HG03354 (cell line): ENCODE data around the gene CXADR.

ENCODE experiments used
- ATAC-seq: cut with Tn5 transposase; IDR thresholded peaks from one replicate; pipeline ENCODE4 v1.9.1; 2021; ENCODE audit warnings: mild to moderate bottlenecking; ENCODE audit not compliant: unreplicated experiment, poor library complexity, severe bottlenecking

Gene CXADR

DNA sequence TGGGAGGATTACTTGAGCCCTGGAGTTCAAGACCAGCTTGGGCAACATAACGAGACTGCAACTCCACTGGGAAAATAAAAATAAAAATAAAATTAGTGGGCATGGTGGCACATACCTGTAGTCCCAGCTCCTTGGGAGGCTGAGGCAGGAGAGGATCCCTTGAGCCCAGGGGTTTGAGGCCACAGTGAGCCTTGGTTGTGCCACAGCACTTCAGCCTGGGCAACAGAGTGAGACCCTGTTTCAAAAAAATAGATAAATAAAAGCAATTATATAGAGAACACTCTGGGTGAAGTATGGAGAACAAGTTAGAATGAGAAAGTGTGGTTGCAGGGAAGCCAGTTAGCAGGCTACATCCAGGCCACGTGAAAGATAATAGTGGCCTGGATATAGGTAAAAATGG is 25.7 kb downstream of the CXADR start:
- ATAC-seq: no peak

DNA sequence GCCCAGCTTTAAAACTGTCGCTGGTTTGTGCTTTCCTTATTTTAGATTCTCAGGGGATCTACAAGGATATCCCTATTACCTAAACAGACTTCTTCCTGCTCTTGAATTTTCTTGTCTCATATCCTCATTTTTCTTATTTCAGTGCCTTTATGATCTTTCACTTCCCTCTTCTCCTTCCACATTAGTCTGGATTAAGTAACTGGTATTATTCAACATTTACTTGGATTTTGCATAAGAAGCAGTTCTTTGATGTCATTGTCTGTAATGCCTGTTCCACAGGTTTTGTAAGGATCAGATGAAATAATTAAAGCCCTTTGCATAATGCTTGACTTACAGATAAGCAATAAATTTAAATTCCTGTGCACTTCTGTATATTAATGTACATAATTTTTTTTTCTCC is 26.5 kb downstream of the CXADR start:
- no peak for ATAC-seq

DNA sequence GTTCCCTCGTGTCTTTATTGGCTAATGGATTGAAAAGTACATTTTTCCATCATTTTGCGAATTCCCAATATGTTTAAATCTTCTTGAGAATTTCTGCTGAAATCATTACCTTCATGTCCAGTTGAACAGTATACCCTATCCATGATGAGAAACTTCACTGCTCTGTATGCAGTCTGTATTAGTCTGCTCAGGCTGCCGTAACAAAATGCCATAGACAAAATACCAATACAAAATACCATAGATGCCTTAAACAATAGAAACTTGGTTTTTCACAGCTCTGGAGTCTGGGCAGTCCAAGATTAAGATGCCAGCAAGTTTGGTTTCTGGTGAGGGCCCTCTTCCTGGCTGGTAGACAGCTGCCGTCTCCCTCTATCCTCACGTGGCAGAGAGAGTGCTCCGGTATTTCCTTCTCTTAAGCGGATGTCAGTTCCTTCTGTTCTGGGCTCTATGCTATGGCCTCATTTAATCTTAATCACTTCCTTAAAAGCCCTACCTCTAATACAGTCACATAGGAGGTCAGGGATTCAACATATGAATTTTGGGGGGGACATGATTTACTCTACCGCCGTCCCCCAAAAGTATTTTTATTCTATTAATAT is 27.0 kb downstream of the CXADR start:
- ATAC-seq: no peak

DNA sequence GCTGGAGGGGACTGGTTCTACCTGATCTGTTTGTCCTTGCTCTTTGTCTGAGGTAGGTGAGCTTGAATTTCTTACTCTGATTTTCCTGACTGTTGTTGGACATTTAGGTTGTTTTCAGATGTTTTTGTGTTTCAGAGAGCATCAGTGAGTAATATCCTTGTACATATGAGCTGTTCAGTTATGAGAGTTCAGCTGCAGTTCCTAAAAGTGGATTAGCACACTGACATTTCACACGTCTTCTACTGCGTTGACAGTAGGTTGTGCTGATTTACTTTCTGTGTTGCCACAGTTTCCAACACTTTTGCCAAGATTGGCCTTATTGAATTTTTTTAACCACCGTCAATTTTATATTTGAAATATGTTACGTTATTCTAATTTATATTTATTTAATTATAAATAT is 27.7 kb downstream of the CXADR start:
- no peak for ATAC-seq

DNA sequence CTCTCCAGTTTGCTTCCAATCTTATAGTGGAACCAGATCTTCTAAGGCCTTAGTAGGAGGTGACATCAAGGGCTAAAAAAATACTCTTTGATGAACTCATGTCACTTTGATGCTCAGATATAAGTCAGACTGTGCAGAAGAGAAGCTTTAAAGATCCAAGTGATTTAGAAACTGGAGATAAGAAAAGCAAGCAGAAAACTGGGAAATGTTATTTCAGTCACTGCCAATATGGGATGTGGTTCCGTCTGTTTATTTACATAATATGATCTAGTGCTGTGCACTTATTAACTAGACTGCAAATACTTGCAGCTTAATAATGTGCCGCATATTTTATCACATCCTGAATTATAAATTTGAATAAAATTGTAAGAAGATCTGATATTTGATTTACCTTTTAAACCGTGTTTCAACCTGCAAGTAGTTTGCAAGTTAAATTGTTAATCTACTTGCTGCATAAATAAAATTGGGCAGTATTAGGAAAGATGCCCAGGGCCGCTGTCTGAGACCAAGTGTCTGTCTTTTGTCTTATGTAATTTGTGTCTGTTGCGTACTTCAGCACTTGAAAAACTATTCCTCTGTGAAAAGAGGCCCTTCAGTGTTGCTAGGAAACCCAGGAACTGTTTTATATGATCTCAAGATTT is 29.6 kb downstream of the CXADR start:
- ATAC-seq: no peak

DNA sequence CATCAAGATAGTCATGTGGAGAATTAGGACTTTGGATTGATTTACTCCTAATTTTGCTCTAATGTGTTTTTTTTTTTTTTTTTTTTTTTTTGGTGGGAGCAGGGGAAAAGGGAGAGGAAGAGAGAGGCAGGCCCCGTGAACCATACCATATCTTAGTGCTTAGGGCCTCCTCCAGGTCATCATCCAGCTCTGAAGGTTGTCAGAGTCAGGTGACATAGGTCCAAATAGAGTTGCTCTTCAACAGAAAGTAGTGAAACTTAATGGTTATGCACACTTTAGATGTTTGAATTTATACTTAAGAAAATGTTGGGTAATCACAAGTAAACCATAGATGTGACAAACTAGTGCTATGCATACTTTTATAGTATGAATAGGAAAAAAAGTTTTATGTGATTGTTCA is 32.2 kb downstream of the CXADR start:
- ATAC-seq: no peak

DNA sequence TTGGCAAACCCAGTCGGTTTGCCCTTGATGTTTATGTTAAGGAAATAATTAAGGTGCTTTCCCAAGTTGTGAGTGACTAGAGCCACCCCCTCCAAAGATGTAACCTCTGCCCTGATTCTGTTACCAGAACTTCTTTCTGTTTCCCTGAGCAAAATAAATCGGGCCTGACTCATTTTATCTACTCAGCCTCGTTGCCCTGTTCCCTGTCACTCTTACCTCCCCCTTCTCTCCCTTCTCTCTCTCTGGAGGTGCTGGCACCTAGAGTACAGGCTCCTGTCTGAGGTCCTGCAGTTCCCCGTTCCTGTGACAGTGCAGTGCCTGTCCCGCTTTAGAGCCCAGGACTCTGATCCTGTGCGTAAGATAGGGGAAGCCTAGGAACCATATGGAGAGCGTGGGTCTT is 35.4 kb downstream of the CXADR start:
- ATAC-seq: no peak

DNA sequence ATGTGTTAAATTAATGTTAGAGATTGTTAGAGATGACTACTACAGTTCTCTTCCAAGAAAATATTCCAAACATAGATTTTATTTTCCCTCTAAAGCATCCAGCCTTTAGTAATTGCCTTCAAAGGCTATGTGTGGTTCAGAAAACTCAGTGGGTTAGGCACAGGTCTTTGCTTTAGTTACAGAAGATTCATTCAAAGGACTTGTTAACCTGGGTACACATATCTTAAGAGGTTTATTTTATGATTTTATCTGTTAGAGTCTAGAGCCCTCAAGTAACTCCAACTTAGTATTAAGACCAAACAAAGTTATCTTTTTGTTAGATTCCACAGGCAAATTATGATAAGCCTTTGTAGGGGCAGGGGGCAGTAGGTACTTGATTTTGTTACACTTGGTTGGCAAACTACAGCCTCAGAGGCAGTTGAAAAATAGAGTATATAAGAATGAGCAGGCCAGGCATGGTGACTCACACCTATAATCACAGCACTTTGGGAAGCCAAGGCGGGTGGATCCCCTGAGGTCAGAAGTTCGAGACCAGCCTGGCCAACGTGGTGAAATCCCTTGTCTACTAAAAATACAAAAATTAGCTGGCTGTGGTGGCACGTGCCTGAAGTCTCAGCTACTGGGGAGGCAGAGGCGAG is 37.9 kb downstream of the CXADR start:
- no peak for ATAC-seq

DNA sequence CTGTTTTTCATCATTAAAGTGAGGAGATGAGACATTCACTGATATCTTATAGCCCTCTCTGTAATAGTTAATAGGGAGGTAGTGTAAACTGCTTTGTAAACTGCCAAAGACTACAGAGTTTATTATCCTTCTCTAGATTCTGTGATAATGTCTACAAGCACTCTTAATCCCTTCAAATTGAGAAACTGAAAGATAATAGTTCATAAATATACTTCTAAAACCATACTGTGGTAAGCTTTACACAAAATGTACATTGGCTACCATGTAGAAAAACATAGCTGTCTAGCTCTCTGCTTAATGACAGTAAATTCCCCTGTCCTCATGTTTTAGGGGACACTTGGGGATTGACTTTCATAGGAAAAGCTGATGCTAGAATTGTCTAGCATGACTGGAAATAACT is 39.6 kb downstream of the CXADR start:
- ATAC-seq: no peak

DNA sequence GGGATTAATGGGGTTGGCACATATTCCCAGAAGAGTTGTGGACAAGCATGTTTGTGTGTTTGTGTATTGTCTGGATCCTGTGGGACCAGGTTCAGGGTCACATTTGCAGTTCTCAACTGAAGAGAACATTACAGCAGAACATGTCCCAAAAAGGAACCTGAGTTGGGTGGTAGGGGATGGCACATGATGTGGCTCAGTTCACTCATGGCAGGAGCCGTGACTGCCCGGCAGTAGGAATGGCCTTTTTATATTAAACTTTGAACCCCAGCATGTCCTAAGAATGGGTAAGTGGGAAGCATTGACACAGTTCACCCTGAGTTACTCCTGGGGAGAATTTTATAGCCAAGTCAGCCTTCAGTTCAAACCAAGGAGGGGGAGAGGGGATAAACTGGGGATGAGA is 41.3 kb downstream of the CXADR start:
- ATAC-seq: no peak

DNA sequence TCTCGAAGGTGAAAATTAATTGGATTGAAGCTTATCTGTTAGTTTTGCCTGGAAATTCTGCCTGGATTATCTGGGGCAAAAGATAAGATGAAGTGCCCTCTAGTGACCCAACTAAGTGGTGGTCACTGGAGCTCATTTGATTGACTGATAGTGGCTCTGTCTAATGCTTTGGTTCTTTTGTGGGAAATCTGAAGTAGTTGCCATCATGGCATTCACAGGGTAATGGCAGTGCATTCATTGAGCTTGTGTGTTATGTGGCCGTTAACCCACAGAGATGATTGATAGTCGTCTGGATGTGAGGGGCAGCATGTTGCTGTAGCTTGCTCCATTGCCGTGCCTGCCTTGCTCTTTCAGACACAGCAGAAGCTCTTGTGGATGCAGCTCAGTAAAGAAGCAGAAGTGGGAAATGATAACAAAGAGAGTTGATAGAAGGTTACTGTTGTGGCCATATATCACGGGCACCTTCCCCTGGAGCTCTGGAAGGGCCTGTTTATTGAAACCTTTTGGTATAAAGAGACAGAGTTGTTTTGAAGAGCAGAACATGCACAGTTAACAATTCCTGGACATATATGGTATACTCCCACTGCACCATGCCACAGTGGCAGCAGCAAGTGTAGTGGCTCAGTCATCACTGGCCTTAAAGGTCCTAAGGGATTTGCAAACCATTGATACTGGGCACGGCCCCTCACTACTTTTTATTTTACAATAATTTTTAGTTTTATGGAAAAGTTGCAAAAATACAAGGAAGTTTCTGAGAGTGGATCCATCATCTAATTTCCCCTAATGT is 42.0 kb downstream of the CXADR start:
- no peak for ATAC-seq

DNA sequence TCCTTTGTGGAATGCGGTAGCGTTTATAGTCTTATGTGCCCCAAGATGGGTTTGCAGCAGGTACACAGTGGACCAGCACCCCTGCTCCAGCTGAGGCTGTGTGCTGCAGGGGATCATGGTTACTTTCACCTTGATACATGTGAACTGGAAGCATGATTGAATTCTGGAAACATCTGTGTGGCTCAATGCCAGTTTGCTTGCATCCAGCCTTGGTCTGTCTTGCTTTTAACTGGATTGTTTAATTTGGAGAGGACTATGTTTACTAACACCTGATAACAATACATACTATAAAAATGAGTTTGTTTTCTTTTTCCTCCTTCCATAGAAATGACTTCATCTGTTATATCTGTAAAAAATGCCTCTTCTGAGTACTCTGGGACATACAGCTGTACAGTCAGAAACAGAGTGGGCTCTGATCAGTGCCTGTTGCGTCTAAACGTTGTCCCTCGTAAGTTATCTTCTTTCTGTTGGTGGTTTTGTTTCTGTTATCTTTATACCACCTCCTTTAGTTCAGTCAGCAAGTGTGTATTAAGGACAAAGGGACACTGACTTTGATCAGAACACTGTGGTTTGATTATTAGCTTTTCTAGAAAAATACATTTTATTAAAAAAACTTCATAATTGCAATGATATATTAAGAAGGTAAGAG is 47.7 kb downstream of the CXADR start:
- ATAC-seq: no peak

DNA sequence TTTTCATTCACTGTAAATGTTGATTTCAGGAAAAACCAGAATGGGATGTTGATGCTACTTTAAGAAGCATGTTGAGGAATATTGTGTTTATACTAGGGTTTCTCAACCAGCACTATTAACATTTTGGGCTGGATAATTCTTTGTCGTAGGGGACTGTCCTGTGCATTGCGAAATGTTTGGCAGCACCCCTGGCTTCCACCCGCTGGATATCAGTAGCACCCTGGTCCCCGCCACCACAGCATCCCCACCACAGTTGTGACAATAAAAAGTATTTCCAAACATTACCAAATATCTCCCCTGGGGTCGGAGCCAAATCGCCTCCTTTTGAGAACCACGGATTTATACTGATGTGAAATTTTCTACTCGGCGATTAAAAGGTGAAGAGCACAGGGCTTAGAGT is 57.9 kb downstream of the CXADR start:
- ATAC-seq: no peak

DNA sequence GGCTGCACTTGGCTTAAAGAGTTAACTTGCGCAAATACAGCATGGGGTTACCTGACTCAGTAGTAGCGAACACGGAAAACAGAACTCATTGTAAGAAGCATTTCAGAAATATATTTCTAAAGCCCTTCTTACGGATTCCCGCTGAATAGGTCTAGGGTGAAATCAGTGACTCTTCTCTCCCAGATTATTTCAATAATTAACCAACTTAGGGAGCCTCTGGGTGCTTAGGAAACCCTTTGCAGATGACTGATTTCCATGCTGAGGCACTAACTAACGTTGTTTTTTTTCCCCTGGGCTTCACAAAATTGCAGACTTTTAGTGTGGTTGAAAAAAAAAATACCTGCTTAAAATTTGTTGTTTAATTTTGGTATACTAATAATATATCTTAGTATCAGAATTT is 59.6 kb downstream of the CXADR start:
- no peak for ATAC-seq

DNA sequence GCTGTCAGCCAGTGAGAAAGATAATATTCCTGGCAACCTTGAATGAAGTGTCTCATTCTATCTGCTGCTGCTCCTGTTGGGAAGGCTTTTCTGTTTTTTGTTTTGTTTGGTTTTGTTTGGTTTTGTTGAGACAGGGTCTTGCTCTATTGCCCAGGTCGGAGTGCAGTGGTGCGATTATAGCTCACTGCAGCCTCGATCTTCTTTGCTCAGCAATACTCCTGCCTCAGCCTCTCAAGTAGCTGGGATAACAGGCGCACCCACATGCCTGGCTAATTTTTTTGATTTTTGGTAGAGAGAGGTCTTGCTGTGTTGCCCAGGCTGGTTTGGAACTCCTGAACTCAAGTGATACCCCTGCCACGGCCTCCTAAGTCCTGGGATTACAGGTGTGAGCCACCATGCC is 62.2 kb downstream of the CXADR start:
- no peak for ATAC-seq

DNA sequence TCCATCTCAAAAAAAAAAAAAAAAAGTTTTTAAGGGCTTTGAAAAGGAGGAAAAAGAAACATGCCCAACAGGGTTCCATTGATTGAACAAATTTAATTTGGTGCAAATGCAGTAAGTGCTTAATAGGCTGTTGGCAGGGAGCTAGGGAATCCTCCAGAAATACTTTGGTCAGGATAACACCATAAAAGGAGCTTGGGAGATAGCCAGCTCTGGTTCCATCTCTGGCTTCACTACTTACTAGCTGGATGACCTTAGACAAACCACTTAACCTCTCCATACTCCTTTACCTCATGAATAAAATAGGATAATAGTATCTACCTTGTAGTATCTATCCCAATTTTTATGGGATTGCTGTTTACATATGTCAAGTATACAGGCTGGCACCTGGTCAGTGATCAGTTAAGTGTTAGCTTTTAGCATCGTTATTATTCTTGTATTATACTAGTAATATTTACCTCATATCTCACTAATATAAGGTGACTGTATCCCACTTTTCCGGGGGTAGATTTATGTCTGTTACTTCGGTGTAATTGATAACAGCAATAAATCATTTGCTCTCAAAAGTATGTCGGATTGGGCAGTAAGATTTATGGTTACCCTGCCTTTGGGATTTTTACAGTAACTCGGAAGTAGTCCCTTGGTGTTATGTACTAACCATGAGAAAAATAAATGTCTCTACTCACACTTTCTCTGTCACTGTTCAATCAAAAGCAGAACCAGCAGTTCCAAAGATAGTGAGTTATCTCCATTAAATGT is 63.4 kb downstream of the CXADR start:
- ATAC-seq: no peak

DNA sequence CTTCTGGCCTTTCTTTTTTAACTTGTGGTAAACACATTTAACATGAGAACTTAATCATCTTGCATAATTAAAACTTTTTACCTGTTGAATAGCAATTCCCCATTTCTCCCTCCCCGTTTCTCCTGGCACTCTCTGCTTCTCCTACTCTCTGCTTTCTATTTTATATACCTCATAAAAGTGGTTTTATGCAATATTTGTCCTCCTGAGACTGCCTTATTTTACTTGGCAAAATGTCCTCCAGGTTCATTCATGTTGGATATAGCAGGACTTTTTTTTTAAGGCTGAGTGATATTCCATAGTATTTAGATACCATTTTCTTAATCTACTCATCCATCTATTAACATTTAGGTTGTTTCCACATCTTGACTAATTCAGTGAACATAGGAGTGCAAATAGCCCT is 64.9 kb downstream of the CXADR start:
- no peak for ATAC-seq

DNA sequence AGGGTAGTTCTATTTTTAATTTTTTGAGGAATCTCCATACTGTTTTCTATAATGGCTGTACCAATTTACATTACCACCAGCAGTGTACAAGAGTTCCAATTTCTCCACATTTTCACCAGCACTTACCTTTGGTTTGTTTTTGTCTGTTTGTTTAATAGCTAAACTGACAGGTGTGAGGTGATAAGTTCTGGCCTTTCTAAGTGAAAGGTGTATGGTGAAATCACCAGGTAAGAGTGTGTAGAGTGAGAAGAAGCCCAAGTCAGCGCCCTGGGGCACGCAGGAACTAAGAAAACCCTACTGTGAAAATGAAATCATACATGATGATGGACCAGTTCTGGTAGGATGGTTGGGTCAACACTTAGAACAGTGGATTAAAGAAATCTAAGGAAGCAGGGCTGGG is 65.3 kb downstream of the CXADR start:
- ATAC-seq: no peak

DNA sequence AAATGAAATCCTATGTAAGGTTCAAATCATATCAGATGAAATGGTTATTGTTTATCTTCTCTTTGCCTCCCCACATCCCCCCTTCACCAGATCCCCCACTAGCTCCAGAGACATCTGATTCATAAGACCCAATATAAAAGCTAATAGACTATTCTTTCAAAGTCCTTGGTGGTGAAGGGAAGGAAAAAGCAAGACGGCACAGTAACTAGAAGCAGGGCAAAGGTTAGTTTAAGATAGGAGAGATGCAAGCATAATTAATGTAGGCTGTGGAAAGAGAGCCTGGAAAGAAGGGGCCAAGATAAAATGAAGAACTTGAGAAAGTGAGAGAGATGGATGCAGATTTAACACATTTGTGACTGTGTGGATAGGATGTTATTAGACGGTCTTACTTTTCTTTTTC is 66.0 kb downstream of the CXADR start:
- no peak for ATAC-seq

DNA sequence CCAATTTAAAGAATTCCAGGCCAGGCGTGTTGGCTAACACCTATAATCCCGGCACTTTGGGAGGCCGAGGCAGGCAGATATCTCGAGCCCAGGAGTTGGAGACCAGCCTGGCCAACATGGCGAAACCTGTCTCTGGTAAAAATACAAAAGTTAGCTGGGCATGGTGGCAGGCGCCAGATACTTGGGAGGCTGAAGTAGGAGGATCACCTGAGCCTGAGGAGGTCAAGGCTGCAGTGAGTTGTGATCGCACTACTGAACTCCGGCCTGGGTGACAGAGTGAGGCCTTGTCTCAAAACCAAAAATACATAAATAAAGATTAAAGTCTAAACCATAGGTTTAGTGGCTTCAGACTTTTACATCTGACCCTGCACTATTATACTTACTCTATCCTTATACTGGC is 67.5 kb downstream of the CXADR start:
- ATAC-seq: no peak
